Measurements from ENCODE around the gene NRL.

Gene NRL

GRCh38 chr14:24114532-24115421, at the start of gene NRL, which contains the start of gene DCAF11:
Gene NRL (minus strand): TSS chr14:24114949. CDS start chr14:24082848, 32,101 bp downstream.
Gene DCAF11 (plus strand): TSS chr14:24114777. CDS start chr14:24115595, 818 bp downstream.
- DNase-seq = peak; percentile 98

GRCh38 chr14:24162093-24162492, 47.3 kb upstream of the NRL start:
- no peak for DNase-seq

GRCh38 chr14:24160850-24161804, 46.4 kb upstream of the NRL start, which contains the start of gene IRF9:
Gene IRF9 (plus strand): TSS chr14:24161265. CDS start chr14:24162145, 880 bp downstream.
- peak; percentile 98 for DNase-seq

GRCh38 chr14:24160499-24160849, 45.7 kb upstream of the NRL start:
- DNase-seq = no peak

- no peak for DNase-seq
Measured at GRCh38 chr14:24159777-24160498, 45.2 kb upstream of the NRL start.

GRCh38 chr14:24157331-24157730, 42.6 kb upstream of the NRL start:
- DNase-seq = no peak

GRCh38 chr14:24156840-24157239, 42.1 kb upstream of the NRL start:
- no peak for DNase-seq

GRCh38 chr14:24155100-24155499, 40.4 kb upstream of the NRL start:
- DNase-seq = no peak

- no peak for DNase-seq
Measured at GRCh38 chr14:24151404-24152080, 36.8 kb upstream of the NRL start.

GRCh38 chr14:24150993-24151392, 36.2 kb upstream of the NRL start:
- DNase-seq = no peak

- no peak for DNase-seq
Measured at GRCh38 chr14:24150567-24150966, 35.8 kb upstream of the NRL start.

- no peak for DNase-seq
Measured at GRCh38 chr14:24150061-24150460, 35.3 kb upstream of the NRL start.

- no peak for DNase-seq
Measured at GRCh38 chr14:24149302-24149969, 34.7 kb upstream of the NRL start.

- no peak for DNase-seq
Measured at GRCh38 chr14:24147761-24148428, 33.1 kb upstream of the NRL start.

GRCh38 chr14:24146978-24147760, 32.4 kb upstream of the NRL start, which contains the start of gene RNF31:
Gene RNF31 (plus strand): TSS chr14:24147498. CDS start chr14:24147699, 201 bp downstream.
- peak; percentile 98 for DNase-seq

- DNase-seq = peak; percentile 96
Measured at GRCh38 chr14:24146453-24146977, 31.8 kb upstream of the NRL start, which contains the start of gene PSME2. Gene PSME2 (minus strand): TSS chr14:24146610. CDS start chr14:24146581, 29 bp downstream.

GRCh38 chr14:24145690-24146452, 31.1 kb upstream of the NRL start:
- no peak for DNase-seq

GRCh38 chr14:24145219-24145618, 30.5 kb upstream of the NRL start:
- DNase-seq = no peak

GRCh38 chr14:24144451-24144850, 29.7 kb upstream of the NRL start:
- no peak for DNase-seq
